Measurements from ENCODE around the gene RPS8.
"Not testable (repeated sequence)": the region's sequence is repeated elsewhere in the genome, so short reads cannot be mapped to it uniquely, and the experiment has no call there.

The RPS8 gene

DNA sequence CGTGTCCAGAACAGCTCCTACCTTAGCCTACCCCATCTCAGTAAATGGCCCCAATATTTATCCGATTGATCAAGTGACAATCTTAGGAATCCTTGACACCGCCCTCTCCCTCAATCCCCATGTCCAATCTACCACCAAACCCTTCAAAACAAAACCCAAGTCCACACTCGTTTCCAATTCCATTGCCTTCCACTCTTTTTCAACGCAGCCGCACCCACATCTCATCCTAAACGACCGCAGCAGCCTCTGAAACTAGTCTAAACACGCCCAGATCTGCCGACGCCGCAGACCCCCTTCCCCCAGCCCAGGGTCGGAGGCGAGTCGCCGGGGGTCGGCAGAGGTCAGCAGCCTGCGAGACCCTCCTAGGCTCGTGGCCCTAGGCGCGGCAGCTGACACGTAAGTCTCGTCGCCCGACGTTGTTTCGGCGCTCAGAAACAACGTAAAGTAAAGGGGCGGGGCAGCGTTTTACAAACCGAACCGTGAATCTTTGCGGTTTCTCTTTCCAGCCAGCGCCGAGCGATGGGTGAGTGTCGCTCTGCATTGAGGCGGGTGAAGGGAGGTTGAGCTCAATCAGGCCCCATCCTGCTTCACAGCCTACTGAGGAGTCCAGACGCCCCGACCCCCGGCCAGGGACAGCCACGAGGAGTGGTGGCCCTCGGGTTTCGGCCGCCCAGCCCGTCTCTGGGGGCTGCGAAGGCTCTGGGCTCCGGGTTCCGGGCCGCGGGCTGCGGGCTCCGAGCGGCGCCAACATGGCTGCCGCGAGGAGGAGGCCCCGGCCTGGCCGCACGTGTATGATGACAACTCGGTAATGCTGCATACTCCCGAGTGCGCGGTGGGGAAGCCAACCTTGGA, at the start of gene RPS8:
Gene RPS8, plus strand, starts transcription at position 463 of the 852 bp plus-strand sequence. Its CDS starts 57 bp downstream, at position 520.
- no peak for TF ChIP-seq CTCF (IDR thresholded peaks at IDR 0.05; ENCODE audit: control insufficient read depth, insufficient read depth, low read depth, low read length, missing control alignments)
- DNase-seq (ENCODE audit: low read depth) = peak; percentile 78
- H3K4me3 ChIP-seq (ENCODE audit: control insufficient read depth, low read depth, low read length) = peak within 1 kb of the TSS; percentile 99

DNA sequence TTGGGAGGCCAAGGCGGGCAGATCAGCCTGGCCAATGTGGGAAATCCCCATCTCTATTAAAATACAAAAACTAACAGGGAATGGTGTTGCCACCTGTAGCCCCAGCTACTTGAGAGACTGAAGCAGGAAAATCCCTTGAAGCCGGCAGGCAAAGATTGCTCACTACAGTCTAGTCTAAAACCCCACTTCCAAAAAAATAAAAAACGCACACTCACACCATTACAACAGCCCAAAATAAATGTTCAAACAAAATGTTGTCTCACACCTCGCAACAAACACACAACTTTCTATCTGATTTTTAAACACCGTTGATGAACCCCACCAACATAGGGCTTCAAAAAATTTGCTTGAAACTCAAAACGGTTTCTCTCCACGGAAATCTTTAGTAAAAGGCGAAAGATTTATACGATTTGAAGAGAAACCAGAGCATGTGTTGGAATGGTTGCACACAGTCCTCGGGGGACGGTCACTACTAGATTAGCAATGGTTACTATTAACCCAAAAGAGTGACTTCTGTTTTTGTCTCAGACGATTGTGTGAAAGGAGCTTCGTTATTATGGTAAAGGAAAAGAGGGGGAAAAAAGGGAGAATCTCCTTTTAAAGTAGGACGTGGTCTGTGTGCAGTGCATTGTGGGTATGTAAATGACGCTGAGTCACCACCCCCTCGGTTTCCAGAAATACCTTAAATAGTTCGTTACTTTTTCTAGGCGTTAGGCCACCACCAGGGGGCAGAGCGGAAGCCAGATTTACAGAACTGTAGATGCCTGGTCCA, 44.4 kb upstream of the RPS8 start, which contains the start of gene RNU5D-1:
Gene RNU5D-1, minus strand, starts transcription at position 430 of the 772 bp plus-strand sequence.
- H3K4me3 ChIP-seq (ENCODE audit: control insufficient read depth, low read depth, low read length) = no peak within 1 kb of the TSS
- peak; percentile 92 for DNase-seq (ENCODE audit: low read depth)
- TF ChIP-seq CTCF (IDR thresholded peaks at IDR 0.05; ENCODE audit: control insufficient read depth, insufficient read depth, low read depth, low read length, missing control alignments) = peak; percentile 73

GRCh38 chr1:44733365-44733764, 42.0 kb upstream of the RPS8 start:
- DNase-seq (ENCODE audit: low read depth) = no peak
- no peak overlapping the region for H3K4me3 ChIP-seq (ENCODE audit: control insufficient read depth, low read depth, low read length)
- no peak for TF ChIP-seq CTCF (IDR thresholded peaks at IDR 0.05; ENCODE audit: control insufficient read depth, insufficient read depth, low read depth, low read length, missing control alignments)

GRCh38 chr1:44733784-44734183, 41.6 kb upstream of the RPS8 start:
- H3K4me3 ChIP-seq (ENCODE audit: control insufficient read depth, low read depth, low read length) = no peak overlapping the region
- TF ChIP-seq CTCF (IDR thresholded peaks at IDR 0.05; ENCODE audit: control insufficient read depth, insufficient read depth, low read depth, low read length, missing control alignments) = no peak
- no peak for DNase-seq (ENCODE audit: low read depth)

GRCh38 chr1:44735992-44736391, 39.3 kb upstream of the RPS8 start:
- no peak for DNase-seq (ENCODE audit: low read depth)
- TF ChIP-seq CTCF (IDR thresholded peaks at IDR 0.05; ENCODE audit: control insufficient read depth, insufficient read depth, low read depth, low read length, missing control alignments) = no peak
- H3K4me3 ChIP-seq (ENCODE audit: control insufficient read depth, low read depth, low read length) = no peak overlapping the region

DNA sequence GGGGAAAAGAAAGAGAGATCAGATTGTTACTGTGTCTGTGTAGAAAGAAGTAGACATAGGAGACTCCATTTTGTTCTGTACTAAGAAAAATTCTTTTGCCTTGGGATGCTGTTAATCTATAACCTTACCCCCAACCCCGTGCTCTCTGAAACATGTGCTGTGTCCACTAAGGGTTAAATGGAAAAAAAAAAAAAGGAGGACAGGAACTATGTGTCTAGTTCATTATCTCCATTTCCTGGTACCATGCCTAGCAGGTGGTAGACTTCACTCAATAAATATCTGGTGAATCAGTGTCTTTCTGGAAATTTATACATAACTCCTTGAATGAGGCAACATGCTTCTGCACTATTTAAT, 36.4 kb upstream of the RPS8 start:
- H3K4me3 ChIP-seq (ENCODE audit: control insufficient read depth, low read depth, low read length) = peak overlapping the region; percentile 50

More for the DNA sequence above, 36.4 kb upstream of the RPS8 start:
- not testable (repeated sequence) for DNase-seq (ENCODE audit: low read depth)

Data from AG09309 (cell line).